IMR-90 (cell line): ENCODE measurements around the gene CRTC1.

ENCODE experiments used
- CEBPB ChIP-seq: IDR thresholded peaks from 2 replicates; pipeline ENCODE4 v1.6.1; 2012; ENCODE audit warnings: low read depth, low read length, improper control_type of control experiment
- CTCF ChIP-seq: conservative IDR thresholded peaks from 2 replicates; pipeline ENCODE4 v1.5.1; 2012; ENCODE audit warnings: mild to moderate bottlenecking, low read depth, low read length, improper control_type of control experiment
- ELK1 ChIP-seq: fragments of 150-350 bp; IDR thresholded peaks from 2 replicates; pipeline ENCODE4 v1.6.1; 2016; ENCODE audit warnings: low read depth, mild to moderate bottlenecking, low read length, moderate library complexity, borderline replicate concordance
- MAZ ChIP-seq: IDR thresholded peaks from 2 replicates; pipeline ENCODE4 v1.6.1; 2012; ENCODE audit warnings: low read depth, mild to moderate bottlenecking, low read length, improper control_type of control experiment, moderate library complexity, borderline replicate concordance
- MXI1 ChIP-seq: IDR thresholded peaks from 2 replicates; pipeline ENCODE4 v1.6.1; 2012; ENCODE audit warnings: low read depth, mild to moderate bottlenecking, low read length, moderate library complexity, borderline replicate concordance
- POLR2A ChIP-seq: IDR thresholded peaks from 2 replicates; pipeline ENCODE4 v1.6.1; 2012; ENCODE audit warnings: mild to moderate bottlenecking, low read depth, low read length
- RFX5 ChIP-seq: IDR thresholded peaks from 2 replicates; pipeline ENCODE4 v1.8.0; 2012; ENCODE audit warnings: low read depth, mild to moderate bottlenecking, low read length, moderate library complexity
- SMC3 ChIP-seq: fragments of 150-350 bp; IDR thresholded peaks from 2 replicates; pipeline ENCODE4 v1.6.1; 2016; ENCODE audit warnings: low read depth, mild to moderate bottlenecking, antibody characterized with exemption, low read length, moderate library complexity
- USF2 ChIP-seq: fragments of 150-350 bp; IDR thresholded peaks from 2 replicates; pipeline ENCODE4 v1.6.1; 2017; ENCODE audit warnings: mild to moderate bottlenecking, antibody characterized with exemption, low read length, low read depth

- no peak for TF ChIP-seq CEBPB
- no peak for TF ChIP-seq CTCF
- TF ChIP-seq SMC3: no peak
- TF ChIP-seq MXI1: no peak
- TF ChIP-seq POLR2A: no peak
- no peak for TF ChIP-seq RFX5
- no peak for TF ChIP-seq ELK1
- TF ChIP-seq MAZ: no peak
- TF ChIP-seq USF2: no peak
Observed at GRCh38 chr19:18701250-18701608, 17.7 kb downstream of the CRTC1 start.
